ENCODE measurements around the gene NPAS2. TPM values are rescaled to one million over a fixed set of nuclear protein-coding genes. Genes with fewer than 3 reads are reported as not detected.
A peak's percentile ranks its signal among the peaks of the same experiment; 100 is the strongest.

The NPAS2 gene
- total RNA-seq, 2 donors from 2014 or later = 1.1 to 1.6 TPM

GRCh38 chr2:100976645-100977391 is 156.9 kb downstream of the NPAS2 start:
- no peaks in the 10 kb centered on the region for H3K36me3 Mint-ChIP-seq (ENCODE audit: low read depth)
- no peaks in the 10 kb centered on the region for H3K27me3 Mint-ChIP-seq (ENCODE audit: insufficient read depth)
- WGBS, 2 experiments (ENCODE audit: insufficient coverage in 1 of 2, insufficient read length in 1 of 2) = 93% methylated on average over 17 to 19 of the region's 19 CpGs
- no peaks in the 10 kb centered on the region for H3K9me3 Mint-ChIP-seq
- no peaks in the 10 kb centered on the region for H3K27me3 ChIP-seq (ENCODE audit: control insufficient read depth, insufficient read depth, low read length, poor library complexity, severe bottlenecking)
- H3K27ac ChIP-seq (ENCODE audit: low read depth, low read length) = no peak overlapping the region
- no peak overlapping the region for H3K4me3 ChIP-seq (ENCODE audit: low read length)
- no peaks in the 10 kb centered on the region for H3K4me1 ChIP-seq (ENCODE audit: control insufficient read depth, insufficient read depth, low read length)
- H3K36me3 ChIP-seq (ENCODE audit: control insufficient read depth, insufficient read depth, low read length) = no peaks in the 10 kb centered on the region
- no peak overlapping the region for H3K27ac Mint-ChIP-seq
- H3K9me3 ChIP-seq (ENCODE audit: control insufficient read depth, low read length) = no peaks in the 10 kb centered on the region
- TF ChIP-seq CTCF (conservative IDR thresholded peaks at IDR 0.05) = no peak
- peaks cover 1% of the 10 kb centered on the region for H3K4me1 Mint-ChIP-seq
- H3K4me3 Mint-ChIP-seq = no peak overlapping the region
- no peak overlapping the region for H3K9ac ChIP-seq (ENCODE audit: extremely low read depth, low read length, poor library complexity, severe bottlenecking)
- no peak for DNase-seq

GRCh38 chr2:100977511-100977910 is 157.6 kb downstream of the NPAS2 start:
- DNase-seq = no peak
- no peak overlapping the region for H3K27ac ChIP-seq (ENCODE audit: low read depth, low read length)
- no peaks in the 10 kb centered on the region for H3K9me3 Mint-ChIP-seq
- H3K4me1 Mint-ChIP-seq = peaks cover 1% of the 10 kb centered on the region
- H3K9ac ChIP-seq (ENCODE audit: extremely low read depth, low read length, poor library complexity, severe bottlenecking) = no peak overlapping the region
- no peak for TF ChIP-seq CTCF (conservative IDR thresholded peaks at IDR 0.05)
- H3K4me1 ChIP-seq (ENCODE audit: control insufficient read depth, insufficient read depth, low read length) = no peaks in the 10 kb centered on the region
- H3K4me3 ChIP-seq (ENCODE audit: low read length) = no peak overlapping the region
- no peak overlapping the region for H3K4me3 Mint-ChIP-seq
- 95 to 100% methylated on average over 4 to 12 of the region's 12 CpGs for WGBS, 2 experiments (ENCODE audit: insufficient coverage in 1 of 2, insufficient read length in 1 of 2)
- H3K36me3 ChIP-seq (ENCODE audit: control insufficient read depth, insufficient read depth, low read length) = no peaks in the 10 kb centered on the region
- no peaks in the 10 kb centered on the region for H3K9me3 ChIP-seq (ENCODE audit: control insufficient read depth, low read length)
- H3K36me3 Mint-ChIP-seq (ENCODE audit: low read depth) = no peaks in the 10 kb centered on the region
- no peaks in the 10 kb centered on the region for H3K27me3 Mint-ChIP-seq (ENCODE audit: insufficient read depth)
- no peaks in the 10 kb centered on the region for H3K27me3 ChIP-seq (ENCODE audit: control insufficient read depth, insufficient read depth, low read length, poor library complexity, severe bottlenecking)
- H3K27ac Mint-ChIP-seq = no peak overlapping the region

- Histone ChIP-seq H3K4me3 (ENCODE audit: low read length) (no peak overlapping the region), H3K36me3 (ENCODE audit: control insufficient read depth, insufficient read depth, low read length) (no peaks in the 10 kb centered on the region), H3K9me3 (ENCODE audit: control insufficient read depth, low read length) (no peaks in the 10 kb centered on the region), H3K27me3 (ENCODE audit: control insufficient read depth, insufficient read depth, low read length, poor library complexity, severe bottlenecking) (no peaks in the 10 kb centered on the region), H3K4me1 (ENCODE audit: control insufficient read depth, insufficient read depth, low read length) (no peaks in the 10 kb centered on the region), H3K9ac (ENCODE audit: extremely low read depth, low read length, poor library complexity, severe bottlenecking) (no peak overlapping the region), H3K27ac (ENCODE audit: low read depth, low read length) (no peak overlapping the region)
- H3K4me3 Mint-ChIP-seq = no peak overlapping the region
- peaks cover 1% of the 10 kb centered on the region for H3K4me1 Mint-ChIP-seq
- no peaks in the 10 kb centered on the region for H3K9me3 Mint-ChIP-seq
- H3K27me3 Mint-ChIP-seq (ENCODE audit: insufficient read depth) = no peaks in the 10 kb centered on the region
- peak overlapping the region; percentile 14 for H3K27ac Mint-ChIP-seq
- no peak for TF ChIP-seq CTCF (conservative IDR thresholded peaks at IDR 0.05)
- DNase-seq = no peak
- H3K36me3 Mint-ChIP-seq (ENCODE audit: low read depth) = no peaks in the 10 kb centered on the region
- 91 to 95% methylated on average over 15 to 16 of the region's 16 CpGs for WGBS, 2 experiments (ENCODE audit: insufficient coverage in 1 of 2, insufficient read length in 1 of 2)
Measured at GRCh38 chr2:100978582-100979191, 158.7 kb downstream of the NPAS2 start.
